Measurements from ENCODE around the gene NOX4.

Gene NOX4

DNA sequence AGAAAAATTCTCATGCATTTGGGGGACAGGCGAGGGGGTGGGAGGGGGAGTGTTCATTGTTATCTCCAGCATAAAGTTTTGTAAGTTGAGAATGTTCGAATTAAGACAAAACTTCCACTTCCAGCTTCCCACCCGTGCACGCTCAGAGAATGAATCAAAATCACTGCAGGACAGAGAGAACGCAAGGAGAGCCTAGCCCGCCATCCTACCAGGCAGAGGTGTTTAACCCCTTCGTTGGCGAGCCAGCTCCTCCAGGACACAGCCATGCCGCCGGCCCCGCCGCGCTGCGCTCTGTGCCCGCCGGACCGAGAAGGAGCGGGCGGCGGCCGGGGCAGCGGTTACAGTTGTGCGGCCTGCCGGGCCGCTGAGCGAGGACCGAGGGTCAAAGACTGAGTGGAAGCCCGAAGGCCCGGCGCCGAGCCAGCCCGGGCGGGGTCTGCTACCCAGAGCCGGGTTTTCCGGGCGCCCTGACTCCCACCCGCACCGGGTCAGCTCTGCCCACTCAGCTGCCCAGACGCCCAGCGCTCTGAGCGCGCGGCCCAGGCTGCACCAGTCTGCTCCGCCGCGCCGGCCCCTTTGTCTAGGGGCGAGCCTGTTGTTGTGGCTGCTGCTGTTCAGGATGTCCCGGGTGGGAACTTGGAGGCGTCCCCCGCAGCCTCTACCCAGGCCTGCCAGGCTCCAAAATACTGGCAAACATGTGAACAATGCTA lies at the start of gene NOX4:
NOX4 (minus strand) TSS at position 395 of the 710 bp plus-strand sequence; CDS start at position 266, 129 bp downstream.
- DNase-seq (ENCODE audit: low read depth in 1 of 2, low spot score in 1 of 2), result no peak

GRCh38 chr11:89540826-89541225 lies 49.7 kb upstream of the NOX4 start:
- DNase-seq (ENCODE audit: low read depth in 1 of 2, low spot score in 1 of 2), result no peak

- no peak for DNase-seq (ENCODE audit: low read depth in 1 of 2, low spot score in 1 of 2)
These were observed 46.8 kb upstream of the NOX4 start for GRCh38 chr11:89537936-89538335.

DNA sequence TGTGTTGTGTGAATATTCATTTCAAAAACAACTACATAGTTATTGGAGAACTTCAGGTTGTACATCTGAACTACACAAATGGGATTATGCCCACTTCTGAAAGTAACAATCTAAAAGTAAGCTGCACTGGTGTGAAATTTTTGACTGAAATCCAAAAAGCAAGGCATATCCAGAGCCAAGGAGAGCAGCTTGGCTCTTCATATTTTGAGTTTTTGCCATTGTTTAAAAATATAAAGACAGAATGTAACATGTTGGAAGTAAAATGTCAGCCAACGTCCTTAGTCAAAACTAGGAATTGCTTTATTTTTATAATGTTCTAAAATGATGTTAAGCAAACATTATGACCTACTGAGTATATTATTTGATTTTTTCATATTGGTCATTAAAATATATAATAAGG lies 45.8 kb upstream of the NOX4 start:
- no peak for DNase-seq (ENCODE audit: low read depth in 1 of 2, low spot score in 1 of 2)

DNA sequence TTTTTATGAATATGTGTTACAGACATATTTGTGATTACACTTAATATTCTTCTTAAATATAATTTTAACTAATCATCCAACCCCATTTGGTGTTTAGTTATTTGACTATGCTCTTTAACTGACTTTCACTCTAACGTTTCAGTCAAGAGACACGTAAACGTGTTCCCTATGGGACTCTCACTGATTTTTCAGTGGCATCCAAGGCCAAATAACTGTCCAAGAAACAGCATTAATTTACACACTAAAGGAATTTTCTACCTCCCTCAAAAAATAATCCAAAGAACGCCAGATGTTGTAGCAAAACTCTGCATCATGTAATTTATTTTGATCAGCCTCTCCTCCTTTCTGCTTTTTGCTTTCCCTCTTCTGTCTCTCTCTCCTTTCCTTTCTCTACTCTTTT lies 44.0 kb upstream of the NOX4 start:
- no peak for DNase-seq (ENCODE audit: low read depth in 1 of 2, low spot score in 1 of 2)

GRCh38 chr11:89529626-89530380 lies 38.6 kb upstream of the NOX4 start:
- DNase-seq (ENCODE audit: low read depth in 1 of 2, low spot score in 1 of 2), result no peak

- no peak for DNase-seq (ENCODE audit: low read depth in 1 of 2, low spot score in 1 of 2)
These were observed 30.6 kb upstream of the NOX4 start for GRCh38 chr11:89521792-89522191.

- no peak for DNase-seq (ENCODE audit: low read depth in 1 of 2, low spot score in 1 of 2)
These were observed 30.1 kb upstream of the NOX4 start for GRCh38 chr11:89521294-89521693.

DNA sequence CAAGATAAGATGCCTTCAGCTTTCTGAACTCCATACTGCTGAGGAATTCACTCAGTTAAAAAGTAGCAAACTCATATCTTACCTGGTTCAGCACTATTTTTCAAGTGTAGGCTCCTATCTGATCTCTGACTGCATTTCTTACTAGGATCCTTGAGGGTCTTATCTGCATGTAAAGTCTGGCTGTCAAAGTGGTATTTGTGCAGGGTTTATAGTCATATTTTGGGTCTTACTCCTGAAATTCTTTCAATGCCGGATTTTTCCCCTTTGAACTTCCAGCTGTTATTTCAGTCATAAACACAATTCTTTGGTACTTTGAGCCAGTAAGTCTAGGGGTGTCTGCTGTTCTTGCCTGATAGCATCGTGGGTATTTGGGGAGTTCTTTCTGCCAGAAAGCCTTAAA lies 25.3 kb upstream of the NOX4 start:
- DNase-seq (ENCODE audit: low read depth in 1 of 2, low spot score in 1 of 2), result no peak

DNA sequence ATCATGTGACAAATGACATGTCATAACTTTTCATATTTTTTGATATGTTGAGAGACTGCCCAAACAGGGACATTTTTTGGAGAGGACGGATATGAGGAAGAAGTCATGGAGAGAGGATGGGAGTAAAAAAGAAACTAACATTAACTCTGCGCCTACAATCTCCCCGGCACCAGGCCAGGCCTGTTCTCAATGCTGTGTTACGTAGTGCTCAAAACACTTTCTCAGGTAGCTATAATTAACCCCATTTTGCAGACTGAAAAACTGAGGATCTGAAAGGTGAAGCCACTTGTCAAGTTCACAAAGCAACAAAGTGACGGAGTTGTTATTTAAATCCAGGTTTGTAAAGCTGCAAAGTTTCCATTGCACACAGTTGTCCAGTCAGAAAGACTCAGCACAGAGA lies 17.4 kb upstream of the NOX4 start:
- no peak for DNase-seq (ENCODE audit: low read depth in 1 of 2, low spot score in 1 of 2)

DNA sequence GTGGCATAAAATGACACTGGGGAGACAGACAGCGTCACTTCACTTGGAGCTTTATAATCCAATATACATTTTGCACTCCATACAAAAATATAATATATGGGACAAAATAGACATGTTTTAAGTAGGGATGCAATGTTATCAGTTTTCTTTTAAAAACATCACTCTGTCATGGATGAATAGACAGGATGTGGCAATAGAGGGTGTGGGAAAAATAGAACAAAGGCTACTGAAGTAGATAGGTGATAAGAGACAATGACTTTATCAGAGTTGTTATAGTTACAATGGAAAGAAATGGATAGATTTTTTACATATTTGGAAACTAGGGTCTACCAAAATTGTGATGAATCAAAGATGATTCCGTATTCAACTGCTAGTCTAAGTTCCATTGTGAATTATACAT lies 13.1 kb upstream of the NOX4 start:
- no peak for DNase-seq (ENCODE audit: low read depth in 1 of 2, low spot score in 1 of 2)

- DNase-seq (ENCODE audit: low read depth in 1 of 2, low spot score in 1 of 2), result no peak
These were observed 12.2 kb upstream of the NOX4 start for GRCh38 chr11:89503422-89503821.

GRCh38 chr11:89502301-89502700 lies 11.1 kb upstream of the NOX4 start:
- no peak for DNase-seq (ENCODE audit: low read depth in 1 of 2, low spot score in 1 of 2)

- DNase-seq (ENCODE audit: low read depth in 1 of 2, low spot score in 1 of 2), result no peak
These were observed 9.2 kb upstream of the NOX4 start for GRCh38 chr11:89500336-89500735.

DNA sequence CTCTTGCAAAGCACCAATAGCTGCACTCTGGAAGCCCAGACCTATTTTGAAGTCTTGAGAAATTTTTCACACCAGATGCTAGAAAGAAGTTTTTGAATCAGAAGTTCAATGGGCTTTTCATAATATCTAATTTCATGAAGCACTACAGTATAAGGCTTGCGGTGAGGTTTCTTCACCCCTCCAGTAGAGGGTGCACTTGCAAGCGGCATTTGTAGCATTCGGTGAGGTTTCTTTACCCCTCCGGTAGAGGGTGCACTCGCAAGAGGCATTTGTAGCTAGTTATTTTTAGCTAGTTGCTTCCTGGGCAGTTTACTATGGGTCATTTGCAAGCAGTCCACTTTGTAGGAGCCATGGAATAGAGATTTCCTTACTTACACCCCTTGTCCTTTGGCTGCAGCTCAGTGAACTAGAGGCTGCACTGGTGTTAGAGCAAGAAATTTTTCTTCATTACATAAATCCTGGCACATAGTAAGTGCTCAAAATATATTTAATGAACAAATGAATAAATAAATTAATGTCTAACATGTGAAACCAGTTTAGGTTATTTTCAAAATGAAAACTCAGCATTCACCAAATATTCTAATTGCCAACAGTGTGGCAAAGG lies 7.8 kb upstream of the NOX4 start:
- DNase-seq (ENCODE audit: low read depth in 1 of 2, low spot score in 1 of 2), result no peak

- DNase-seq (ENCODE audit: low read depth in 1 of 2, low spot score in 1 of 2), result no peak
These were observed 4.8 kb upstream of the NOX4 start for GRCh38 chr11:89495951-89496350.

DNA sequence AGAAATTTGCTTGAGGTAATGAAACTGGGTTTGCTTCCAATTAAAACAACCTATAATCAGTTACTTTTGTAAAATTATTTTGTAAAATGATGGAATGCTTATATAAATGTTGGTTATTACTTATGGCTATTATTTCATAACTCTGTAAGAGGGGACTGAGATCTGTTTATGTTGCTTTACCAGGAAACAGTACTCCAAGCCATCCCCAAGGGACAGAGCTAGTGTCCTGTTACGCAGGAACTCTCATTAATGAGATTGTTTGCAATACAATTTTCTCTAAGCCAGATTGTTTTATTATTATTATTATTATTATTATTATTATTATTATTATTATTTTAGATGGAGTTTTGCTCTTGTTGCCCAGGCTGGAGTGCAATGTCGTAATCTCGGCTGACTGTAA lies 2.3 kb upstream of the NOX4 start:
- no peak for DNase-seq (ENCODE audit: low read depth in 1 of 2, low spot score in 1 of 2)

GRCh38 chr11:89490602-89490980 lies 584 bp downstream of the NOX4 start:
- DNase-seq (ENCODE audit: low read depth in 1 of 2, low spot score in 1 of 2), result no peak

DNA sequence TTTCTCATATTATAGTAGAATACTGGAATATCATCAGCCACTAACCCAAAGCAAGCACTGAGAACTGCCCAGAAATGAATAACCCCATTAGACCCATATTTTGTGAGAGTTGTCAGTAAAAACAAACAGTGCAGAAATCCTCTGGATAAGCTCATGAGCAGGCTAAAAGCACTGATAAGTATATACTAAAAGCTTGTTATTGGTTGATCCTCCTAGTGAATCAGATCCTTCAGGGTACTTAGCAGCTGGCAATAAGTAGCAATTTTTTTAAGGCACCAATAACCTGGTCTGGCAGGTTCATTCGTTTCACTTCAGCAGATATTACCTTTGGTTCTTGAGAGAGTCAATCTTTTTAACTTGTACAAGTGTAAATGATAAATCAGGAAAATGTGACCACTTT lies 1.2 kb downstream of the NOX4 start:
- no peak for DNase-seq (ENCODE audit: low read depth in 1 of 2, low spot score in 1 of 2)

DNA sequence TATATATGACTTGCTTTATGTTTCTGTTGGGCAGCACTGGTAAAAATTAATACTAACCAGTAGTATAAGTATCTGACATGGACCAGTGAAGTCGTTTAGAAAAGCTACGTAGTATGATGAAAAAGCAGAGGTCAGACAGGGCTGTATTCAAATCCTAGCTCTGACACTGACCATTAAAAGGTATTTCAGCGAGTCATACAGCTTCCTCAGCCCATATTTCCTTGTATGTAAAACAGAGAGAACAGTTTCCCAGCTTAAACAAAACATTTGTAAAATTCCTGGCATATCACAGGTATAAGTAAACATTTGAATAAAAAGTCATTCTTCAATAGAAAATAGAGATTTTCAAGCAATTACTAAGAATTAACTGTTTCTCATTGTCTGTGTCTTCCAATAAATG lies 4.2 kb downstream of the NOX4 start:
- no peak for DNase-seq (ENCODE audit: low read depth in 1 of 2, low spot score in 1 of 2)

DNA sequence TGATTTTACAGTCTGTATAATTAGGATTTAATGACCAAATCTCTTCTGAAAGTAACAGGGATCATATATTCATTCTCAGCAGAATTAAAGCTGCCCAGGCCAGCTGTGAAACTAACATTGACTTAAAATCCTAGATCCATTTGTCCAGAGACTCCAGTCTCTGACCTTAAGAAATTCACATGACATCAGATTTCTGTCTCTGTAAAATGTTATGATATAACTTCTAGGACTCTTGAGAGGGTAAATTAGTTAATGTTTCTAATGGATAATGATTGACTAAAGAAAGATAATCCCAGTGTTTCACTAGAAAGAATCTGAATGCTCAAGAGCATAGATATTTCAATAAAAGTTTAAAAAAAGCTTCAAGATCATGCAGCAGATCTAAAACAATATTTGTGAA lies 6.3 kb downstream of the NOX4 start:
- no peak for DNase-seq (ENCODE audit: low read depth in 1 of 2, low spot score in 1 of 2)

- DNase-seq (ENCODE audit: low read depth in 1 of 2, low spot score in 1 of 2), result no peak
These were observed 14.0 kb downstream of the NOX4 start for GRCh38 chr11:89477175-89477574.

All from stimulated activated CD4-positive, alpha-beta T cell treated with anti-CD3 and anti-CD28 coated beads, Interleukin-15, amount 100 ng/mL, for 1 hour (primary cell).